ENCODE results near the gene FCSK.

The FCSK gene

GRCh38 chr16:70427786-70428177 is 26.6 kb upstream of the FCSK start:
- DNase-seq (ENCODE audit: low read depth) = no peak
- H3K4me3 ChIP-seq (ENCODE audit: low read length) = no peak overlapping the region
- no peak for TF ChIP-seq CTCF (conservative IDR thresholded peaks at IDR 0.05; ENCODE audit: low read depth, low read length)

GRCh38 chr16:70428178-70428998 is 26.0 kb upstream of the FCSK start:
- TF ChIP-seq CTCF (conservative IDR thresholded peaks at IDR 0.05; ENCODE audit: low read depth, low read length) = no peak
- no peak overlapping the region for H3K4me3 ChIP-seq (ENCODE audit: low read length)
- DNase-seq (ENCODE audit: low read depth) = peak; percentile 71

- no peak for DNase-seq (ENCODE audit: low read depth)
- TF ChIP-seq CTCF (conservative IDR thresholded peaks at IDR 0.05; ENCODE audit: low read depth, low read length) = no peak
- H3K4me3 ChIP-seq (ENCODE audit: low read length) = no peak overlapping the region
Observed at GRCh38 chr16:70429888-70430666, 24.3 kb upstream of the FCSK start.

- no peak overlapping the region for H3K4me3 ChIP-seq (ENCODE audit: low read length)
- TF ChIP-seq CTCF (conservative IDR thresholded peaks at IDR 0.05; ENCODE audit: low read depth, low read length) = no peak
- DNase-seq (ENCODE audit: low read depth) = no peak
Observed at GRCh38 chr16:70430667-70431536, 23.5 kb upstream of the FCSK start.

GRCh38 chr16:70432356-70432722 is 22.1 kb upstream of the FCSK start:
- DNase-seq (ENCODE audit: low read depth) = no peak
- no peak overlapping the region for H3K4me3 ChIP-seq (ENCODE audit: low read length)
- no peak for TF ChIP-seq CTCF (conservative IDR thresholded peaks at IDR 0.05; ENCODE audit: low read depth, low read length)

- DNase-seq (ENCODE audit: low read depth) = no peak
- TF ChIP-seq CTCF (conservative IDR thresholded peaks at IDR 0.05; ENCODE audit: low read depth, low read length) = no peak
- no peak overlapping the region for H3K4me3 ChIP-seq (ENCODE audit: low read length)
Observed at GRCh38 chr16:70432723-70433457, 21.5 kb upstream of the FCSK start.

All from retinal pigment epithelial cell (primary cell).